HTERT RPE-1 (cell line): Measurements from ENCODE around the gene SLC7A9.
"Not testable (repeated sequence)": the region's sequence is repeated elsewhere in the genome, so short reads cannot be mapped to it uniquely, and the experiment has no call there.

Experiments used
- in situ Hi-C: fragments of 300-500 bp; cut with MboI; formaldehyde crosslinking; loops from 4 replicates; pipeline ENCODE4 v1.14.3; 2020; ENCODE audit warnings: low sequenced_read_pairs

Gene SLC7A9

DNA sequence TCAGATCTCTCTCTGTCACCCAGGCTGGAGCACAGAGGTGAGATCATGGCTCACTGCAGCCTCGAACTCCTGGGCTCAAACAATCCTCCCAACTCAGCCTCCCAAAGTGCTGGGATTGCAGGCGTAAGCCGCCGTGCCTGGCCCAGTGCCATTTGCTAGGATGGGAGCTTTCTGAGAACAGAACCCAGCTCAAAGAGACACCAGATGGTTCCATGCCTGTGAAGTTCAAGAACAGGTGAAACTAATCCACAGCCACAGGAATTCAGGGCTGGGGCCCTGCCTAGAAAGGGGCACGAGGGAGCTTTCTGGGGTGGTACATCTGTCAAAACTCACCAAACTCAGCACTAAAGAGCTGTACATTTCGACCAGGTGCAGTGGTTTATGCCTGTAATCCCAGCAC lies 4.2 kb downstream of the SLC7A9 start:
- in situ Hi-C loops, result no loop called here

GRCh38 chr19:32864318-32865007 lies 5.1 kb downstream of the SLC7A9 start:
- in situ Hi-C loops, result no loop called here

- in situ Hi-C loops, result no loop called here
Measured at GRCh38 chr19:32863841-32864240, 5.7 kb downstream of the SLC7A9 start.

GRCh38 chr19:32863301-32863700 lies 6.3 kb downstream of the SLC7A9 start:
- in situ Hi-C loops, result no loop called here

GRCh38 chr19:32862741-32863140 lies 6.8 kb downstream of the SLC7A9 start:
- in situ Hi-C loops, result no loop called here

- in situ Hi-C loops, result no loop called here
Measured at GRCh38 chr19:32862173-32862572, 7.4 kb downstream of the SLC7A9 start.

GRCh38 chr19:32861596-32861995 lies 8.0 kb downstream of the SLC7A9 start:
- in situ Hi-C loops, result no loop called here

DNA sequence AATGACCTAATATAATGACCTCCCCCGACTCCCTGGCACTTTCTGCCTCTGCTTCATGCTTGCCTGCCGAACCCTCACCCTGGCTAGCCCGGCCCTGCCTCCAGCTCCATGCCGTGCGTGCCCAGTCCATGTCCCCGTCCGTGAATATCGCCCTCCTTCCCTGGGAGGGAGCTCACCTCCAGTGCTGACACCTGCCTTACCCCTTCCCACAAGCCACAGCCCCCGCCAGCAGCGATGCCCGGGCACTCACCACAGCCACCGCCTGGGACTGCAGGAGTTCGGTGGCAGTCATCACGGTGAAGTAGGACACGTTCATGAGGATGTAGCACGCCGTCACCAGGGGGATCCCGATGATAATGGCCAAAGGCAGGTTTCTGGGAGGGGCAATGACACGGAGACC lies 10.0 kb downstream of the SLC7A9 start:
- in situ Hi-C loops, result no loop called here

DNA sequence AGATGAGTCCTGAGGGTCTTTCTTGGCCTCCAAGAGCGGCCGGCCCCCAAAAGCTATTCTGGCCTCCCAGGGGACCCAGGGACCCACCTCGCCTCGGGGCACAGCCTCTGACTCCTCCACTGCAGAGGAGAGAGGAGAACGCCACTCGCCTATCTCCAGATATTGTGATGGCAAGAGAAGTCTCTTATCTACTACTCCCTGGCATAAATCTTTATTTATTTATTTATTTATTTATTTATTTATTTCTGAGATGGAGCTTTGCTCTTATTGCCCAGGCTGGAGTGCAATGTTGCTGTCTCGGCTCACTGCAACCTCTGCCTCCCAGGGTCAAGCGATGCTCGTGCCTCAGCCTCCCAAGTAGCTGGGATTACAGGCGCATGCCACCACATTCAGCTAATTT lies 11.0 kb downstream of the SLC7A9 start:
- in situ Hi-C loops, result no loop called here

DNA sequence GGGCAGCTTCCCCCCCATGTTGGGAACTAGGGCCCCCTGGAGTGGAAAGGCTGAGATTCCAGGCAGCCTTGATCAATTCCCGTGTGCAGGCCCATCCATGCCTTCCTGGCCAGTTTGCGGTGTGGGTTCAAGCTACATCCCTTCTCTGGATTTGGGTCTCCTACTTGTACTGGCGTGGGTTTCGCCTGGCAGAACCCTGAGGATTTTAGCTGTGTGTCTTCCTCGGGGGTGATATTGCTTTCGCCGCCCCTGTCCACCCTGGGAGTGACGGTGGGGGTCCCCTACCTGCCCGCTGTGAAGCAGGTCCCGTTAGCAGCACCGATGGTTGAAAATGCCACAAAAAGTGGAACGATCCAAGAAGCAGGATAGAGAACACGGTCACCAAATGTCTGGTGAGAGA lies 11.4 kb downstream of the SLC7A9 start:
- in situ Hi-C loops, result no loop called here

DNA sequence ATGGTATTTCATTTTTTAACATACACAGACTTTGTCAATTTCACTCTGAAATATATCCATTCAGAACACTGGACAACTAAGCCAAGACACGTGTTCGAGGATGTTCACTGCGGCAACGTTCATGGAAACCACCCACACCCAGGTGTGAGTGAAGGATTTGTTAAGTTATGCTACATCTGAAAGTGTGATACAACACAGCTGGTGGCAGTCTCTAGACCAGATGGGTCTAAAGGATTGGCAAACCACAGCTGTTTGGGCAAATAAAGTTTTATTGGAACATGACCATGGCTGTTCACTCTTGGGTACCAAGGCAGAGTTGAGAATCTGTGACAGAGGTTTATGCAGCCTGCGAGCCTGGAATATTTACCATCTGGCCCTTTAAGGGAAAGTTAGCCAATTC lies 12.0 kb downstream of the SLC7A9 start:
- in situ Hi-C loops, result no loop called here

DNA sequence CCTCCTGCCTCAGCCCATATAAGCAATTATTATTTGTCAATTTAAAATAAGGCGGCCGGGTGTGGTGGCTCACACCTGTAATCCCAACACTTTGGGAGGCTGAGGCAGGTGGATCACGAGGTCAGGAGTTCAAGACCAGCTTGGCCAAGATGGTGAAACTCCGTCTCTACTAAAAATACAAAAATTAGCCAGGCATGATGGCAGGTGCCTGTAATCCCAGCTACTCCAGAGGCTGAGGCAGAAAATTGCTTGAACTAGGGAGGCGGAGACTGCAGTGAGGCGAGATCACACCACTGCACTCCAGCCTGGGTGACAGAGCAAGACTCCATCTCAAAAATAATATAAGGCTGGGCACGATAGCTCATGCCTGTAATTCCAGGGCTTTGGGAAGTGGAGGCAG lies 12.7 kb downstream of the SLC7A9 start:
- in situ Hi-C loops, result not testable (repeated sequence)

DNA sequence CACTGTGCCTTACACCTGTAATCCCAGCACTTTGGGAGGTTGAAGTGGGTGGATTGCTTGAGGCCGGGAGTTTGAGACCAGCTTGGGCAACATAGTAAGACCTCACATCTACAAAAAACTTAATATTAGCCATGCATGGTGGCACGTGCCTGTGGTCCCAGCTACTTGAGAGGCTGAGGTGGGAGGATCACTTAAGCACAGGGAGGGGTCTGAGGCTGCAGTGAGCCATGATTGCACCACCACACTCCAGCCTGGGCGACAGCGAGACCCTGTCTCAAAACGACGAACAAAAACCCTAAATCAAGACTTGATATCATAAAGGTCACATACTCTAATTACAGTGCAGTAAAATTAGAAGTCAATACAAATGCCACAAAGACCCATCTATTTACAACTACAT lies 17.4 kb downstream of the SLC7A9 start:
- in situ Hi-C loops, result no loop called here

- in situ Hi-C loops, result not testable (repeated sequence)
Measured at GRCh38 chr19:32848035-32848434, 21.5 kb downstream of the SLC7A9 start.

- in situ Hi-C loops, result no loop called here
Measured at GRCh38 chr19:32843716-32844245, 25.8 kb downstream of the SLC7A9 start.

DNA sequence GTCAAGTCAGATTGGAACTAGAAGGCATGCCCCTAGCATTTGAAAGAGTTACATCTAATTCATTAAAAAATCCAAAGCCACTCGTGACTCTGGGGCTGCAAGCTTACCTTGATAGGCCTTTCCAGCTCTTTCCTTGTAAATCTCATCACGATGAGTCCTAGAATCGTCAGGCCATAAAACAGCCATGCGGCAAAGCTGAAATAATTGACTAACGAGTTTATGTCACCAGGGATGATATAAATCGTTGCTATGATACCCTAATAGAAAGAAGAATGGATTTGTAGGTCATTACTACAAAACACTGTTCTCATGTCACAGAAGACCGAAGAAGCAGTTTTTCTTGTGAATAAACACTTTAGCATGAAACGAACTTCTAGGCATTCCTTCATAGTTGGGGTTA lies 27.5 kb downstream of the SLC7A9 start:
- in situ Hi-C loops, result no loop called here

GRCh38 chr19:32837531-32837930 lies 32.0 kb downstream of the SLC7A9 start:
- in situ Hi-C loops, result no loop called here

DNA sequence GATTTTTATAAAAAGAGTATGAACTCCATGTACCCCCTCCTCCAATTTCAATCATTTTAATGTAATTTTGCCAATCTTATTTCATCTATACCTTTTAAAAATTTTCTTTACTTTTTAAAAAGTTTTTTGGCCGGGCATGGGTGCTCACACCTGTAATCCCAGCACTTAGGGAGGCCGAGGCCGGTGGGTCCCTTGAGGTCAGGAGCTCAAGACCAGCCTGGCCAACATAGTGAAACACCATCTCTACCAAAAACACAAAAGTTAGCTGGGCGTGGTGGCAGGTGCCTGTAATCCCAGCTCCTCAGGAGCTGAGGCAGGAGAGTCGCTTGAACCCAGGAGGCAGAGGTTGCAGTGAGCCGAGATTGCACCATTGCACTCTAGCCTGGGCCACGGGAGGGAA lies 36.2 kb downstream of the SLC7A9 start:
- in situ Hi-C loops, result not testable (repeated sequence)

DNA sequence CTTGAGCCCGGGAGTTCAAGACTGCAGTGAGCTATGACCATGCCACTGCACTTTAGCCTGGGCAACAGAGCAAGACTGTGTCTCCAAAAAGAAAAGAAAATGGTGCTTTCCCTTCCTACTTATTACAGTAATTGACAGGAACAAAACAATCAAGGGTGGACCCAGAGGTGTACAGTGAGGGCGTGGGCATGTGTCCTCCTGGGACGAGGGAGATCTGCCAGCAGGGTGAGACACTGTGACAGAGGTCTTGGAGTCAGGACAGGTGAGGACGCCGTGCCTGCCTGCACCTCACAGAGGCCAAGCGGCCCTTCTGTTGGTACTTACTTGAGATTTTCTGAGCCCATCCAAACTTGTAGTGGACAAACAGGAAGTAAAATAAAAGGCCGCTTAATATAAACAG lies 36.7 kb downstream of the SLC7A9 start:
- in situ Hi-C loops, result not testable (repeated sequence)

DNA sequence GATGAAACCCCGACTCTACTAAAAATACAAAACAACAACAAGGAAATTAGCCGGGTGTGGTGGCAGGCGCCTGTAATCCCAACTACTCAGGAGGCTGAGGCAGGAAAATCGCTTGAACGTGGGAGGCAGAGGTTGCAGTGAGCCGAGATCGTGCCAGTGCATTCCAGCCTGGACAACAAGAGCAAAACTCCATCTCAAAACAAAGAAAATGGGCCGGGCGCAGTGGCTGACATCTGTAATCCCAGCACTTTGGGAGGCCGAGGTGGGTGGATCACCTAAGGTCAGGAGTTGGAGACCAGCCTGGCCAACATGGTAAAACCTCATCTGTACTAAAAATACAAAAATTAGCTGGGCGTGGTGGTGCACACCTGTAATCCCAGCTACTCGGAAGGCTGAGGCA lies 37.5 kb downstream of the SLC7A9 start:
- in situ Hi-C loops, result not testable (repeated sequence)

- in situ Hi-C loops, result no loop called here
Measured at GRCh38 chr19:32831611-32832010, 38.0 kb downstream of the SLC7A9 start.

- in situ Hi-C loops, result no loop called here
Measured at GRCh38 chr19:32830231-32831014, 39.1 kb downstream of the SLC7A9 start.
